SK-N-SH treated with all-trans-retinoic acid at 6 μM for 48 hours (cell line): Measurements from ENCODE around the gene LRP8.

Experiments used
- ATAC-seq: fragments of 200-7000 bp; cut with Tn5 transposase; 3 replicates; pipeline ENCODE4 v1.9.1; 2020; ENCODE audit warnings: mild to moderate bottlenecking, moderate library complexity
- ARNTL ChIP-seq: fragments of 450-650 bp; formaldehyde crosslinking; IDR thresholded peaks from 2 replicates; pipeline ENCODE4 v1.5.0; 2020; ENCODE audit warnings: low read depth, mild to moderate bottlenecking, moderate library complexity, borderline replicate concordance
- BACH2 ChIP-seq: fragments of 250-450 bp; sonication (Bioruptor Pico); IDR thresholded peaks from 2 replicates; pipeline ENCODE4 v1.9.0; 2021; ENCODE audit warnings: mild to moderate bottlenecking, borderline replicate concordance
- CREB5 ChIP-seq: fragments of 250-450 bp; sonication (Bioruptor Pico); IDR thresholded peaks from 2 replicates; pipeline ENCODE4 v1.5.1; 2020; ENCODE audit warnings: low read depth, mild to moderate bottlenecking, moderate library complexity
- CSDC2 ChIP-seq: fragments of 250-450 bp; sonication (Bioruptor Pico); IDR thresholded peaks from 2 replicates; pipeline ENCODE4 v1.5.0; 2020; ENCODE audit warnings: mild to moderate bottlenecking, moderate library complexity
- CSRNP3 ChIP-seq: fragments of 250-450 bp; sonication (Bioruptor Pico); IDR thresholded peaks from 2 replicates; pipeline ENCODE4 v1.5.1; 2021; ENCODE audit warnings: mild to moderate bottlenecking, moderate library complexity
- ESRRG ChIP-seq: fragments of 250-450 bp; sonication (Bioruptor Pico); IDR thresholded peaks from 2 replicates; pipeline ENCODE4 v1.6.1; 2021; ENCODE audit warnings: mild to moderate bottlenecking
- GLIS3 ChIP-seq: fragments of 250-450 bp; sonication (Bioruptor Pico); IDR thresholded peaks from 2 replicates; pipeline ENCODE4 v1.5.0; 2020; ENCODE audit warnings: mild to moderate bottlenecking, moderate library complexity
- ISL1 ChIP-seq: fragments of 250-450 bp; sonication (Bioruptor Pico); IDR thresholded peaks from 2 replicates; pipeline ENCODE4 v2.1.2; 2022; ENCODE audit warnings: mild to moderate bottlenecking, moderate library complexity
- OSR1 ChIP-seq: fragments of 250-450 bp; sonication (Bioruptor Pico); IDR thresholded peaks from 2 replicates; pipeline ENCODE4 v1.8.0; 2022; ENCODE audit warnings: moderate library complexity, mild to moderate bottlenecking, inconsistent platforms
- PATZ1 ChIP-seq: fragments of 250-450 bp; sonication (Bioruptor Pico); IDR thresholded peaks from 2 replicates; pipeline ENCODE4 v1.8.0; 2020; ENCODE audit warnings: mild to moderate bottlenecking, moderate library complexity, borderline replicate concordance
- POU6F1 ChIP-seq: fragments of 250-450 bp; sonication (Bioruptor Pico); IDR thresholded peaks from 2 replicates; pipeline ENCODE4 v1.8.0; 2021; ENCODE audit warnings: low read depth, mild to moderate bottlenecking, moderate library complexity, borderline replicate concordance
- PPARA ChIP-seq: fragments of 250-450 bp; sonication (Bioruptor Pico); IDR thresholded peaks from 2 replicates; pipeline ENCODE4 v1.5.0; 2020; ENCODE audit warnings: mild to moderate bottlenecking, borderline replicate concordance
- RARB ChIP-seq: fragments of 250-450 bp; sonication (Bioruptor Pico); IDR thresholded peaks from 2 replicates; pipeline ENCODE4 v1.8.0; 2021; ENCODE audit warnings: mild to moderate bottlenecking, moderate library complexity
- SNAI2 ChIP-seq: fragments of 250-450 bp; sonication (Bioruptor Pico); IDR thresholded peaks from 2 replicates; pipeline ENCODE4 v1.5.0; 2020; ENCODE audit warnings: mild to moderate bottlenecking, moderate library complexity
- TCF4 ChIP-seq: fragments of 250-450 bp; sonication (Bioruptor Pico); IDR thresholded peaks from 2 replicates; pipeline ENCODE4 v1.8.0; 2021; ENCODE audit warnings: mild to moderate bottlenecking, moderate library complexity, borderline replicate concordance
- TOX ChIP-seq: fragments of 250-450 bp; sonication (Bioruptor Pico); IDR thresholded peaks from 2 replicates; pipeline ENCODE4 v1.8.0; 2021; ENCODE audit warnings: mild to moderate bottlenecking, moderate library complexity, borderline replicate concordance
- TSHZ2 ChIP-seq: fragments of 250-450 bp; sonication (Bioruptor Pico); IDR thresholded peaks from 2 replicates; pipeline ENCODE4 v1.5.0; 2020; ENCODE audit warnings: mild to moderate bottlenecking, moderate library complexity
- ZC3H10 ChIP-seq: fragments of 250-450 bp; sonication (Bioruptor Pico); IDR thresholded peaks from 2 replicates; pipeline ENCODE4 v1.5.1; 2021; ENCODE audit warnings: mild to moderate bottlenecking, moderate library complexity
- ZFP3 ChIP-seq: fragments of 250-450 bp; sonication (Bioruptor Pico); IDR thresholded peaks from 2 replicates; pipeline ENCODE4 v1.5.0; 2020; ENCODE audit warnings: mild to moderate bottlenecking, moderate library complexity
- ZFP30 ChIP-seq: fragments of 450-650 bp; formaldehyde crosslinking; IDR thresholded peaks from 2 replicates; pipeline ENCODE4 v1.5.0; 2022; ENCODE audit warnings: mild to moderate bottlenecking, moderate library complexity
- ZNF565 ChIP-seq: fragments of 450-650 bp; formaldehyde crosslinking; conservative IDR thresholded peaks from 2 replicates; pipeline ENCODE4 v1.5.0; 2020; ENCODE audit warnings: low read depth, mild to moderate bottlenecking, moderate library complexity
- ZNF70 ChIP-seq: fragments of 450-650 bp; formaldehyde crosslinking; IDR thresholded peaks from 2 replicates; pipeline ENCODE4 v1.5.0; 2020; ENCODE audit warnings: mild to moderate bottlenecking, moderate library complexity
- ZNF8 ChIP-seq: fragments of 450-650 bp; formaldehyde crosslinking; IDR thresholded peaks from 2 replicates; pipeline ENCODE4 v1.5.0; 2020; ENCODE audit warnings: mild to moderate bottlenecking, moderate library complexity

LRP8 gene

GRCh38 chr1:53294567-53294966 is 33.3 kb downstream of the LRP8 start:
- peak; percentile 41; the same call in 2 of the 3 replicates for ATAC-seq

GRCh38 chr1:53294061-53294460 is 33.8 kb downstream of the LRP8 start:
- ATAC-seq, result no peak
- TF ChIP-seq POU6F1 (CRISPR knock-in tag) (no peak), ZFP30 (no peak), TSHZ2 (no peak), SNAI2 (CRISPR knock-in tag) (no peak), ZC3H10 (CRISPR knock-in tag) (no peak), CSDC2 (CRISPR knock-in tag) (no peak), ZNF565 (CRISPR knock-in tag) (no peak), ARNTL (CRISPR knock-in tag) (no peak), CSRNP3 (CRISPR knock-in tag) (no peak), CREB5 (CRISPR knock-in tag) (no peak), TCF4 (CRISPR knock-in tag) (no peak), GLIS3 (CRISPR knock-in tag) (no peak), ZNF70 (CRISPR knock-in tag) (no peak)

More at GRCh38 chr1:53294567-53294966, 33.3 kb downstream of the LRP8 start:
- TF ChIP-seq ZC3H10 (CRISPR knock-in tag) (no peak), PPARA (CRISPR knock-in tag) (no peak), SNAI2 (CRISPR knock-in tag) (no peak), ZNF70 (CRISPR knock-in tag) (no peak), OSR1 (CRISPR knock-in tag) (no peak), ZFP30 (no peak), PATZ1 (CRISPR knock-in tag) (no peak), ZNF565 (CRISPR knock-in tag) (no peak), BACH2 (CRISPR knock-in tag) (no peak), ISL1 (no peak)

GRCh38 chr1:53293123-53293522 is 34.7 kb downstream of the LRP8 start:
- TF ChIP-seq RARB (CRISPR knock-in tag), result no peak
- no peak for TF ChIP-seq GLIS3 (CRISPR knock-in tag)
- no peak for TF ChIP-seq SNAI2 (CRISPR knock-in tag)
- TF ChIP-seq ISL1, result no peak
- no peak for TF ChIP-seq PPARA (CRISPR knock-in tag)
- no peak for TF ChIP-seq CREB5 (CRISPR knock-in tag)
- TF ChIP-seq ZFP3 (CRISPR knock-in tag), result no peak
- no peak for TF ChIP-seq ZNF565 (CRISPR knock-in tag)
- no peak for TF ChIP-seq TCF4 (CRISPR knock-in tag)
- no peak for TF ChIP-seq ZNF70 (CRISPR knock-in tag)
- TF ChIP-seq ZC3H10 (CRISPR knock-in tag), result no peak
- no peak for TF ChIP-seq BACH2 (CRISPR knock-in tag)
- no peak for TF ChIP-seq TOX (CRISPR knock-in tag)
- no peak for TF ChIP-seq OSR1 (CRISPR knock-in tag)
- TF ChIP-seq ARNTL (CRISPR knock-in tag), result no peak
- no peak for TF ChIP-seq ZFP30
- no peak for TF ChIP-seq ESRRG
- no peak for TF ChIP-seq ZNF8
- no peak for TF ChIP-seq POU6F1 (CRISPR knock-in tag)
- TF ChIP-seq, all 23 proteins: peak for 0
- ATAC-seq, result no peak
